Neural cell (in vitro differentiated cells): ENCODE data around the gene PHLDA1. TPM values are rescaled to one million over a fixed set of nuclear protein-coding genes. Genes with fewer than 3 reads are reported as not detected.

Experiments used
- H2AFZ ChIP-seq: fragments of 200-600, 300-800 bp; sonication (generic), shearing (Covaris generic); 2 replicates; pipeline ENCODE4 v1.6.0; 2014; ENCODE audit warnings: low read depth, mild to moderate bottlenecking, antibody characterized with exemption, low read length, moderate library complexity
- H3F3A ChIP-seq: fragments of 200-600 bp; shearing (Covaris generic); 2 replicates; pipeline ENCODE4 v1.6.1; 2016; ENCODE audit warnings: mild to moderate bottlenecking, moderate library complexity, mixed read lengths, antibody characterized with exemption, low read length; ENCODE audit not compliant: insufficient read depth, poor library complexity, severe bottlenecking
- H3K27ac ChIP-seq: fragments of 200-600, 300-800 bp; sonication (generic), shearing (Covaris generic); 2 replicates; pipeline ENCODE4 v1.5.1; 2014; ENCODE audit warnings: mild to moderate bottlenecking, low read length, moderate library complexity
- H3K27me3 ChIP-seq: fragments of 300-800, 200-600 bp; sonication (generic), shearing (Covaris generic); 2 replicates; pipeline ENCODE4 v1.6.0; 2014; ENCODE audit warnings: mild to moderate bottlenecking, low read depth, low read length, moderate library complexity; ENCODE audit not compliant: insufficient read depth
- H3K36me3 ChIP-seq: fragments of 300-800, 200-600 bp; sonication (generic), shearing (Covaris generic); 2 replicates; pipeline ENCODE4 v1.5.1; 2014; ENCODE audit warnings: mild to moderate bottlenecking, antibody characterized with exemption, low read length, moderate library complexity; ENCODE audit not compliant: insufficient read depth
- H3K4me2 ChIP-seq: fragments of 300-800, 200-600 bp; sonication (generic), shearing (Covaris generic); 2 replicates; pipeline ENCODE4 v1.6.0; 2014; ENCODE audit warnings: mild to moderate bottlenecking, low read length
- H3K4me3 ChIP-seq: fragments of 300-800, 200-600 bp; sonication (generic), shearing (Covaris generic); 2 replicates; pipeline ENCODE4 v1.5.1; 2014; ENCODE audit warnings: mild to moderate bottlenecking, low read length, moderate library complexity
- H3K79me2 ChIP-seq: fragments of 200-600 bp; shearing (Covaris generic); replicated peaks from 2 replicates; pipeline ENCODE4 v1.6.0; 2014; ENCODE audit warnings: mild to moderate bottlenecking, low read length, moderate library complexity; ENCODE audit not compliant: insufficient read depth
- H3K9ac ChIP-seq: fragments of 300-800, 200-600 bp; sonication (generic), shearing (Covaris generic); 2 replicates; pipeline ENCODE4 v1.6.1; 2016; ENCODE audit warnings: mild to moderate bottlenecking, low read length, mixed read lengths
- H3K9me2 ChIP-seq: fragments of 200-600 bp; shearing (Covaris generic); 2 replicates; pipeline ENCODE4 v1.6.1; 2016; ENCODE audit warnings: mild to moderate bottlenecking, low read length, mixed read lengths; ENCODE audit not compliant: insufficient read depth
- H3K9me3 ChIP-seq: fragments of 200-600, 300-800 bp; sonication (generic), shearing (Covaris generic); 2 replicates; pipeline ENCODE4 v1.6.1; 2016; ENCODE audit warnings: mild to moderate bottlenecking, mixed run types, low read length, moderate library complexity, mixed read lengths
- H4K20me1 ChIP-seq: fragments of 200-600 bp; shearing (Covaris generic); 2 replicates; pipeline ENCODE4 v1.6.1; 2016; ENCODE audit warnings: mild to moderate bottlenecking, mixed run types; ENCODE audit not compliant: insufficient read depth
- CTCF ChIP-seq: fragments of 450-650 bp; IDR thresholded peaks from 2 replicates; pipeline ENCODE4 v1.5.1; 2014; ENCODE audit warnings: antibody characterized with exemption, mild to moderate bottlenecking, moderate library complexity; ENCODE audit not compliant: poor library complexity, severe bottlenecking
- EP300 ChIP-seq: fragments of 450-650 bp; conservative IDR thresholded peaks from 2 replicates; pipeline ENCODE4 v1.6.1; 2014; ENCODE audit warnings: antibody characterized with exemption, mild to moderate bottlenecking, moderate library complexity; ENCODE audit not compliant: poor library complexity, severe bottlenecking
- EZH2 ChIP-seq: fragments of 200-600, 300-800 bp; shearing (Covaris generic), sonication (generic); IDR thresholded peaks from 2 replicates; pipeline ENCODE4 v1.6.1; 2014; ENCODE audit warnings: antibody characterized with exemption, low read length, borderline replicate concordance, mild to moderate bottlenecking; ENCODE audit not compliant: insufficient read depth, poor library complexity, severe bottlenecking
- MXI1 ChIP-seq: fragments of 450-650 bp; conservative IDR thresholded peaks from 2 replicates; pipeline ENCODE4 v1.6.1; 2014; ENCODE audit warnings: antibody characterized with exemption, mild to moderate bottlenecking; ENCODE audit not compliant: poor library complexity, severe bottlenecking
- POLR2AphosphoS5 ChIP-seq: IDR thresholded peaks from 2 replicates; pipeline ENCODE4 v1.6.1; 2012
- RAD21 ChIP-seq: fragments of 450-650 bp; conservative IDR thresholded peaks from 2 replicates; pipeline ENCODE4 v1.6.1; 2014; ENCODE audit warnings: antibody characterized with exemption, mild to moderate bottlenecking, moderate library complexity
- REST ChIP-seq: IDR thresholded peaks from 2 replicates; pipeline ENCODE4 v1.6.1; 2012; ENCODE audit warnings: borderline replicate concordance
- SMC3 ChIP-seq: fragments of 450-650 bp; conservative IDR thresholded peaks from 2 replicates; pipeline ENCODE4 v1.6.1; 2014; ENCODE audit warnings: antibody characterized with exemption, mild to moderate bottlenecking, moderate library complexity; ENCODE audit not compliant: poor library complexity
- TAF1 ChIP-seq: IDR thresholded peaks from 2 replicates; pipeline ENCODE4 v1.6.1; 2012; ENCODE audit warnings: low read depth
- polyA plus RNA-seq: library from polyadenylated mRNA; depleted of rRNA; stranded (reverse); fragments of >200 nt; gene quantifications from 2 replicates; pipeline ENCODE4 v1.2.3, GENCODE V29; 2014

Gene PHLDA1
- polyA plus RNA-seq, 1 donor from 2014 or later, result 8.5 TPM

GRCh38 chr12:76043377-76043776 is 11.8 kb upstream of the PHLDA1 start:
- no peaks in the 10 kb centered on the region for H4K20me1 ChIP-seq
- H3K27me3 ChIP-seq, result no peaks in the 10 kb centered on the region
- no peak overlapping the region for H3K4me2 ChIP-seq
- no peak overlapping the region for H3K4me3 ChIP-seq
- no peaks in the 10 kb centered on the region for H3K36me3 ChIP-seq
- H2AFZ ChIP-seq, result no peak overlapping the region
- no peaks in the 10 kb centered on the region for H3F3A ChIP-seq
- H3K79me2 ChIP-seq, result no peaks in the 10 kb centered on the region
- no peaks in the 10 kb centered on the region for H3K9me2 ChIP-seq
- H3K9ac ChIP-seq, result no peak overlapping the region
- TF ChIP-seq SMC3 (no peak), CTCF (no peak), TAF1 (no peak), MXI1 (no peak), EZH2 (no peak), EP300 (no peak), REST (no peak), POLR2AphosphoS5 (no peak), RAD21 (no peak)
- H3K9me3 ChIP-seq, result no peaks in the 10 kb centered on the region
- H3K27ac ChIP-seq, result no peak overlapping the region

- Histone ChIP-seq H3K9ac (no peak overlapping the region), H3K27me3 (no peaks in the 10 kb centered on the region), H2AFZ (no peak overlapping the region), H3K4me3 (no peak overlapping the region), H3F3A (no peaks in the 10 kb centered on the region), H3K9me2 (no peaks in the 10 kb centered on the region), H3K27ac (no peak overlapping the region), H3K4me2 (no peak overlapping the region), H4K20me1 (no peaks in the 10 kb centered on the region), H3K9me3 (no peaks in the 10 kb centered on the region), H3K79me2 (no peaks in the 10 kb centered on the region), H3K36me3 (no peaks in the 10 kb centered on the region)
- TF ChIP-seq TAF1 (no peak), RAD21 (no peak), CTCF (no peak), SMC3 (no peak), POLR2AphosphoS5 (no peak), EZH2 (no peak), EP300 (no peak), REST (no peak), MXI1 (no peak)
These were observed 10.6 kb upstream of the PHLDA1 start for GRCh38 chr12:76042147-76042546.
